Inflammatory macrophage treated with lipopolysaccharide for 4 hours (primary cell): ENCODE results near the gene APOBEC4.

Experiments
- DNase-seq: peaks from one replicate; pipeline ENCODE4 v3.0.0-alpha.2; 2020

APOBEC4 gene

DNA sequence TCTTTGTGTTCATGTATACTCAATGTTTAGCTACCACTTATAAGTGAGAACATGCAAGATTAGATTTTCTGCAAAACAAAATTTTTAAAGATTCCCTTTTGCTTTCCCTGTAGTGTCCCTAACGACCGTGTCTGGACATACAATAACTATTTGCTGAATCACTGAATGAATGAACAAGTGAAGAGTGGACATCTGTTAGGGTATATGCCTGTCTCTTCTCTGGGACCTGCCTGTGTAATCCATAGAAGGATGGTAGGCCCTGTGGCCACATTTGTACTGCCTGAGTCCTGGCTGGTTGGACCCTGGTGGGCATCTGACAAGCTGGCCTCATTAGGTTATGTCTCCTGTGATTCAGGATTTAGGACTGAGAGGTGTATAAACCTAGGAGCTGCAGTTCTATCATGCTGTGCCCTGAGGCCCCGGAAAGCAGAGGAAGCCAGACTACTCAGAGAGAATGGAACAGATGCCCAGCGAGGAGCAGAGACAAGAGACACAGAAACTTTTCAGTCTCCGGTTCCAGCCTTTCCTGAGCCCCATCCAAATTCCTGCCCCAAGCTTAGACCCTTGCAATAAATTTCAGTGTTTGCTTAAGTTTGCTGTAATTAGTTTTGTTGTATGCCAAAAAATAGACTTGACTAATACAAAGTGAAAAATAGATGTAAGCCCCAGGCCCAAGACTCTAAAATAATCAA is 55.3 kb downstream of the APOBEC4 start:
- no peak for DNase-seq

DNA sequence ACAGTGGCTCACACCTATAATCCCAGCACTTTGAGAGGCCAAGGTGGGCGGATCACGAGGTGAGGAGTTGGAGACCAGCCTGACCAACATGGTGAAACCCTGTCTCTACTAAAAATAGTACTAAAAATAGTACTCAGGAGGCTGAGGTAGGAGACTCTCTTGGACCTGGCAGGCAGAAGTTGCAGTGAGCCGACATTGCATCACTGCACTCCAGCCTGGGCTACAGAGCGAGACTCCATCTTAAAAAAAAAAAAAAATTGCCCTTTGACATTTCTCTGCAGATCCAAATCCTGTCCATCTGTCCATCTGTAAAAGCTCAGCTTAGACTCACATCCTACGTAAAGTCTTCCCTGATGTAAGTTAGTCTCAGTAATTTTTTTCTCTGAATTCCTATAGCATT is 56.6 kb downstream of the APOBEC4 start:
- no peak for DNase-seq
